Smooth muscle cell of the pulmonary artery (primary cell): Measurements from ENCODE around the gene WDR45. TPM values are rescaled to one million over a fixed set of nuclear protein-coding genes. Genes with fewer than 3 reads are reported as not detected.

Experiments used
- total RNA-seq: library from RNA; depleted of rRNA; stranded (reverse); fragments of >200 nt; gene quantifications from 2 replicates; pipeline ENCODE4 v1.2.3, GENCODE V29; 2014

Gene WDR45
- 42.9 and 44.4 TPM in 2 replicates for total RNA-seq

GRCh38 chrX:49079489-49080428 lies at the start of gene WDR45:
Gene WDR45 (minus strand): TSS chrX:49079887. CDS start chrX:49078095, 1,792 bp downstream.

GRCh38 chrX:49073601-49074575 lies 5.8 kb downstream of the WDR45 start, which contains the start of gene PRAF2:
Gene PRAF2 (minus strand): TSS chrX:49074002. CDS start chrX:49073987, 15 bp downstream.

GRCh38 chrX:49058794-49059193 lies 20.9 kb downstream of the WDR45 start, which contains the start of gene CCDC120:
Gene CCDC120 (plus strand): TSS chrX:49058999. CDS start chrX:49062042, 3,043 bp downstream.

GRCh38 chrX:49043220-49043986 lies 36.3 kb downstream of the WDR45 start, which contains the start of gene TFE3:
Gene TFE3 (minus strand): TSS chrX:49043357. CDS start chrX:49043226, 131 bp downstream.

Other genes starting within 250 kb of the WDR45 start
- gene PCSK1N, start 244.3 kb downstream of the WDR45 start, total RNA-seq: 0.46 and 10.7 TPM in 2 replicates
- 18.1 and 20.5 TPM in 2 replicates for gene TIMM17B, start 182.1 kb downstream of the WDR45 start, total RNA-seq
- 33.8 and 36.0 TPM in 2 replicates for gene PQBP1, start 182.0 kb downstream of the WDR45 start, total RNA-seq
- 18.2 and 19.7 TPM in 2 replicates for gene SLC35A2, start 168.2 kb downstream of the WDR45 start, total RNA-seq
- 4.7 and 9.1 TPM in 2 replicates for gene PIM2, start 160.9 kb downstream of the WDR45 start, total RNA-seq
- gene OTUD5, start 122.3 kb downstream of the WDR45 start, total RNA-seq: 40.3 and 40.5 TPM in 2 replicates
- gene KCND1, start 108.0 kb downstream of the WDR45 start, total RNA-seq: 2.3 and 2.8 TPM in 2 replicates
- 22.3 and 24.3 TPM in 2 replicates for gene GRIPAP1, start 77.6 kb downstream of the WDR45 start, total RNA-seq
- gene TFE3, start 36.5 kb downstream of the WDR45 start, total RNA-seq: 51.7 and 53.5 TPM in 2 replicates
- gene CCDC120, start 20.9 kb downstream of the WDR45 start, total RNA-seq: 0.98 and 1.3 TPM in 2 replicates
- 28.1 and 28.6 TPM in 2 replicates for gene PRAF2, start 5.9 kb downstream of the WDR45 start, total RNA-seq
- gene GPKOW, start 43.8 kb upstream of the WDR45 start, total RNA-seq: 18.2 and 18.9 TPM in 2 replicates
- 2.2 and 4.2 TPM in 2 replicates for gene MAGIX, start 82.9 kb upstream of the WDR45 start, total RNA-seq
- 21.6 and 22.8 TPM in 2 replicates for gene PLP2, start 92.0 kb upstream of the WDR45 start, total RNA-seq
- gene PRICKLE3, start 106.5 kb upstream of the WDR45 start, total RNA-seq: 8.6 and 15.0 TPM in 2 replicates
- gene SYP, start 120.3 kb upstream of the WDR45 start, total RNA-seq: 0.52 and 0.59 TPM in 2 replicates
- not detected in 2 replicates for gene CACNA1F, start 153.5 kb upstream of the WDR45 start, total RNA-seq
- gene CCDC22, start 155.6 kb upstream of the WDR45 start, total RNA-seq: 13.0 and 13.8 TPM in 2 replicates
- gene FOXP3, start 184.8 kb upstream of the WDR45 start, total RNA-seq: 0.07 and 0.13 TPM in 2 replicates
- gene PPP1R3F, start 189.9 kb upstream of the WDR45 start, total RNA-seq: 6.8 and 8.5 TPM in 2 replicates
- not detected in 2 replicates for gene GAGE10, start 223.8 kb upstream of the WDR45 start, total RNA-seq
- gene GAGE12J, start 242.2 kb upstream of the WDR45 start, total RNA-seq: not detected in 2 replicates